Activated CD4-positive, alpha-beta T cell treated with anti-CD3 and anti-CD28 coated beads for 24 hours (primary cell): Measurements from ENCODE around the gene TREX2.
A peak's percentile ranks its signal among the peaks of the same experiment; 100 is the strongest.

ENCODE experiments used
- DNase-seq, 2 donors: peaks; one replicate each; pipeline ENCODE4 v3.0.0-alpha.2; 2020; ENCODE audit warnings: low read depth in 2 of 2

Gene TREX2

DNA sequence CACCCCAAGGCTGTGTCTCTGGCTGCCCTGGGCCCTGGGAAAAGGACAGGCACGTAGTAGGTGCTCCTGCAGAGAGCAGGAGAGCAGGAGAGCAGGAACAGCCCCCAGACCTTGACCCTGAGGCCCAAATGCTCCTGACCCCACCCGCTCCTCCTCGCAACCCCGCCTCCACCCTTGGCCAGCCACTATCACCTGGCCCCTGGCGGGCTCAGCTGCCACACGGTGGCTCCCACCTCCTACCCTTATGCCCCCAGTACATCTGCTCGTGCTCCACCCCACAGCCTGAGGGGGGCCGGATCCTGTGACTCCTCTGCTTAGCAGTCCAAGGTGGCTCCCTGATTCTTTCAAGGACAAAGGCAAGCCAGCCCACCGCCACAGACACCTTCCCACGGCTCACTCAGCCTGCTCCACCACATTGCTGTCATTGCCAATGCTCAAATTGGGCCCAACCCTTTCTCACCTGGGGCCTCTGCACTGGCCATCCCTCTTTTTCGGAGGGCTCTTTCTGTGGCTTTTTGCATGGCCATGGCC, 30.0 kb upstream of the TREX2 start:
- no peak for DNase-seq

GRCh38 chrX:153475271-153475670, 29.4 kb upstream of the TREX2 start:
- DNase-seq = no peak

DNA sequence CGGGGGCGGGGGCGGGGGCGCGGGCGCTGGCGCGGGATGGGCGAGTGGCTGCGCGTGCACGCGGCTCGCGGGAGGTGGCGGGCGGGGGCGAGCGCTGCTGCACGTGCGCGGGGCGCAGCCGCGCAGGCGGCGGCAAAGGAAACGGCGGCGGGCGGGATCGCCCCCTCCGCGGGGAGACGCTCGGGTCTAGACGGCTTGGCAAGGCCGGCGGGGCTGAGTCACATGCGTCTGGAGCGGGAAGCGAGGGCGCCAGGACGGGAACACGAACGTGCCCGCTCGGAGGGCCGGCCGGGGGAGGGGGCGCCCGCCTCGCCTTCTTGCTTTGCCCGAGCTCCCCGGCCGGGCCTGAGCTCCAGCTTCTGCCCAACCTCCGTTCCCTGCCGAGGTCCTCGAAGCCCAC, 28.9 kb upstream of the TREX2 start:
- DNase-seq = peak; percentile 5 to 10

GRCh38 chrX:153474266-153474665, 28.4 kb upstream of the TREX2 start:
- DNase-seq = no peak

GRCh38 chrX:153473126-153473525, 27.3 kb upstream of the TREX2 start:
- DNase-seq = no peak

DNA sequence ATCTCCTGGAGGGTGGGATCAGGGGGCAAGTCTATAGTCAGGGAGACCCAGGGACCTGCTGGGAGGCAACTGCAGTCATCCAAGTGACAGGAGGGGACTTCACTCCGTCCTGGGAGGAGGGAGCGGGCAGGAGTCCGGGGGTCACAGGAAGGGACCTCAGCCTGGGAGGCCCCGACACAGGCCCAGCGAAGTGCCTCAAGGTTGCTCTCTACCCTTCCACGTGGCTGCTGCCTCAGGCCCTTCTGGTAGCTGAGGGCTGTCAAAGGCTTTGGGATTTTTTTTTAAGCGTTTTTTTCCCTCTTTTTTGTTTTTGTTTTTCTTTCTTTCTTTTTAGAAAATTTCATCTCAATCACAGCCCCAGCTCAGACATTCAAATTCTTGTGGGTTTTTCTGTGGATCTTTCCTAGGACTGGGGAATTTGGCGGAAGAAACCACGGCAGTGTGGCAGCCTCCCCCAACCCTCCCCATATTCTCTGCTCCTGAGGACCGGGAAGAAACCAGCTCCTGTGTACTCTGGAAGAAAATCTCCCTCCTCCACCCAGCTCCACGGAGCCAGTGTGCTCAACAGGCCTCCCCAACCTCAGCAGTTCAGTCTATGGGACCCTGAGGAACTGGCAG, 25.9 kb upstream of the TREX2 start:
- DNase-seq = no peak

- peak; percentile 75 to 82 for DNase-seq
Observed at GRCh38 chrX:153470411-153471363, 24.8 kb upstream of the TREX2 start, which contains the start of gene HAUS7. Gene HAUS7 (minus strand): TSS chrX:153470576. CDS start chrX:153470557, 19 bp downstream.

GRCh38 chrX:153469811-153470410, 24.1 kb upstream of the TREX2 start:
- DNase-seq = peak; percentile 6 to 7

- no peak for DNase-seq
Observed at GRCh38 chrX:153468008-153468580, 22.2 kb upstream of the TREX2 start.

DNA sequence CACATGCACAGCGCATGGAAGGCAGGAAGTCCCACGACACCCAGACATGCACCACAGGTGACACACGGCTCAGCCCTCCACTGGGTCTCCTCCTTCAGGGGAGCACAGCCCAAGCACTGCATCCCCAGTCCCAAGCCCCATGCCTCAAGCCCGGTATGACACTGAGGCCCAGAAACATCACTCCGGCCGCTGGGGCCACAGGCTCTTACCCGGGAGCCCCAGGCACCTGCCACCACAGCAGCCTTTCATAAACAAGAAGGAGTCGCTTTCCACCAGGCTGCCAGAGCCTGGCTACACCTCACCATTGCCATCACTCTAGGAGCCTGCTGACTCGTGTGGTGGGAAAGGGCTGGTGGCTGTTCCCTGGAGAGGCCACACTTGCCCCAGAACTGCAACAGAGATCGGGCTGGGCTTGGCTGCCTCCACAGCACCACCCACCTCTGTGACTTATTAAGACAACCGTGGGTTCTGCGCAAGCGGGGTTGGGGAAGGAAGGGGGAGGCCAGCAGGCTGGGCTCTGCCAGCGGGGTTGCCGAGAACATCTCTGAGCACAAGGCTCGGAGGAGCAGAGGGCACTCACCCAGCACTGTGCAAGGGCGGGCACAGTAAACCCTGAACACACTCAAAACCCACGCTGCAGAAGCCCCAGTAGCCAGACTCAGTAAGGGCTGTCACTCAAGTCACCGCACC, 20.0 kb upstream of the TREX2 start:
- no peak for DNase-seq

GRCh38 chrX:153464116-153464515, 18.3 kb upstream of the TREX2 start:
- DNase-seq = no peak

- DNase-seq = no peak
Observed at GRCh38 chrX:153463556-153463955, 17.7 kb upstream of the TREX2 start.

DNA sequence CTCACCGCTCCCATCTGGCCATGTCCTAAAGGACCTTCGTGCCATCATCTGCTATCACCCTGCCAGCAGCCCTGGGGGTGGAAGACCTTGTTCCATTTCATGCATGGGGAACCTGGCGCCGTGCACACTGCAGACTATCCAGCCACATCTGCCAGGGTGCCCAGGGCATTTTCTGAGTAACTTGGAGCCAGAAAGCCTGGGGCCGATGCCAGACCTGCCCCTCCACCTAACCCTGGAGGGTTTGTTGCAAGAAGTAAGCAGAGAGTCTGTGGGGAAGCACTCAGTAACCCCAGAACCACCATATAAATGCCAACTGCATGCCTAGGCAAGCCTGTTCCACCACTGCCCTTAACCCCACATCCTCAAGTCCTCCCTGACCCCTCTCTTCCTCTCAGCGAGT, 17.2 kb upstream of the TREX2 start:
- DNase-seq = no peak

- no peak for DNase-seq
Observed at GRCh38 chrX:153462291-153462690, 16.4 kb upstream of the TREX2 start.

DNA sequence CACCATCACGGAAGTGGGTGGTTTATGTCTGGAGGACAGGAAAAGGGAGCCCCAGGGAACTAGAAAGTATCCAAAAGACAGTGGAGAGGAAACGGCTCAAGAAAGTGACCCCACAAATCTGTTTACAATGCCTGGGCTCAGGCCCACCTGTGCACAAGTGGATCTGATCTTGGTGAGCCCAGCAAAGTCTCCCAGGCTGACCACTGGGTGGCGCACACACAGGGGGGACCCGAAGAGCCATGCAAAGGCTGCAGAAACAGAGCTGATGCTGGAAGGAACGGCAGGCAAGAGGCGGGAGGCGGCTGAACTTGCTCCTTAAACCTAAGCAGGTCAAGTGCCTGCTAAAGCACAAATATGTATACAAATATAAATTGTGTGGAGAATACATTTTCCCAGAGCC, 15.0 kb upstream of the TREX2 start:
- DNase-seq = peak; percentile 13 to 25

GRCh38 chrX:153459986-153460385, 14.1 kb upstream of the TREX2 start:
- DNase-seq = no peak

DNA sequence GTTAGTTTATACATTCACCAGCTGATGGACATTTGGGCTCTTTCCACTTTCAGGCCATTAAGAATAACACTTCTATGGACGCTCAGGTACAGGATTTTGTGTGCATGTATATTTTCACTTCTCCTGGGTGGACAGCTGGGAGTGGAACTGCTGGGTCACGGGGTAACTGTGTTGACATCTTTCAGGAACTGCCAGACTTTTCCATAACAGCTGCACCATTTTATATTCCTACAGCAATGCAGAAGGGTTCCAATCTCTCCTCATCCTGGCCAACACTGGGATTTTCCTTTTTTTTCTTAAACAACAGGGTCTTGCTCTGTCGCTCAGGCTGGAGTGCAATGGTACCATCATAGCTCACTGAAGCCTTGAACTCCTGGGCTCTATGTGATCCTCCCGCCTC, 12.6 kb upstream of the TREX2 start:
- no peak for DNase-seq

DNA sequence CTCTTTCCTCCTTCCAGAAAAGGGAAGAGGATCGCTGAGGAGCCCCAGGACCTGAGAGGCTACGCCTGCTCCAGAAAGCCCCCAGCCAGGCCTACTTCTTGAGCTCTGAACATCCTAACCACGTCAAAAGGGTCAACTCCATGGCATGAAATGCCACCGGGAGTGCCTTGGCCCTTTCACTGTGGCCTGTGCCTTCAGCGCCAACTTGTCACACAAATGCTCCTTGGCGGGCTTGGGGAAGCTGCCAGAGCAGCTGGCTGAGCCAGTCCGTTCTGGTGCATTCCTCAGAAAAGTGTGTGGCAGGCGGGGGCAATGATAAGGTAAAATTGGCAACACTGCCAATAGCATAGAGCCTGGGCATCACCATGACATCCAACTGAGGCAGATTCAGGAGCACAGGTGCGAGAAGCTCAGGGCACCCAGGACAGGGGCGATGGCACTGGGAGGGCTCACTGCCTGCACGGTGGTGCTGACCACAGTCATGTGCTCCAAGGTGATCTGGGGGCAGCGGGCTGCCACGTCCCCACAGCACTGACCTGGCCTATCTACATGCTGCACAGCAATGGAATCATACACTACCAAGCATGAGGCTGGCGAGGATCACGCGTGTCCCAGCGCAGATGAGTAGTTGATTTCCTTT, 12.1 kb upstream of the TREX2 start:
- no peak for DNase-seq

DNA sequence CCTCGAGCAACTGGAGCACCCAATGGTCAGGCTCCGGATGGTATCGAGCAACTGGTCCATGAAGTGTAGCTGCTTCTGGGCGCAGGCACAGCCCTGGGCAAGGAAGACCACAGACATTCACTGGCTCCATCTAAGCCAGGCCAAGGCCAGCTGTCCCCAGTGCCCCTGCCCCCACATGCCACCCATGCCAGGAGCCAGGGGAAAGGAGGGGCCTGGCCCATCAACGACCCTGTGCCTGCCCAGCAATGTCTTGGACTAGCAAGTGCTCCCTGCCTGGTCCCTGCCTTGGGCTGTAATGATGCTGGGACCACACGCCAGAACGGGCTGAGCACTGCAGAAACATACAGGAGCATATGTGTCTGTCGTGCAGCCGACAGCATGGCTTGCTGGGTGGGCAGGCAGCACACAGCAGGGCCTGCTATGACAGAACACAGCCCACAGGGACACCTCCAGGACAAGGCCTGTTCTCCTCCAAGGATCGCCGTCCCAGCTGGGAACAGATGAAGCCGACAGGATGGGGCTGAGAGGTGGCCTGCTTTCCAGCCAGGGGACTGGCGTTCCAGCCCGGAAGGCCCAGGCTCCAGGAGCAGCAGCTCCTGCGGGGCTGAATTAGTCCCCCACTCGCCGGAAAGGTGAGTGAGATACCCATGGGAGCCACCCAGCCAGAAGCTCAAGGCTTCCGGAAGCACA, 11.4 kb upstream of the TREX2 start:
- DNase-seq = no peak

DNA sequence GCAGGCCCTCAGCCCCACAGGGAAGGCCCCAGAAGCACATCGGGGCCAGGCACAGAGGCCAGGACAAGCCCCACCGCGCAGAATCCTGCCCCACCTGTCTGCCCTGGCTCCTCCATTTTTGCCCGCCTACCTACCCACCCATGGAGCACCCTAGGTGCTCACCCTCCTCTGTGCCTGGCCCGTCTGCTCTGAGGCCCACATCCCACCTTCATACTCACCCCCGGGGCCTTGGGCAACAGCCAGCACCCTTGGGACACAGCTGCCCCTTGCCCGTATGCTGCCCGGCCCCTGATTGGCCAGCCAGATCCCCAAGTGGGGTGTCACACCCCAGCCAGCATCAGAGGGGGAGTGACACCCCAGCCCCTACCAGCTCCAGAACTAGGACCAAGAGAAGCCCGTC, 10.8 kb upstream of the TREX2 start:
- DNase-seq = no peak
